Endometrium (tissue), 2 donors: ENCODE results near the gene THOC6.

ENCODE experiments used
- FAIRE-seq: peaks from 2 replicates; lab custom pipeline; 2012; peaks lifted over from hg19 to GRCh38; lab: Jason Lieb, UNC
- donor health status: control.
- donor health status: control.

THOC6 gene

GRCh38 chr16:3015865-3016521 is 7.8 kb upstream of the THOC6 start:
- FAIRE-seq, result no peak

- no peak for FAIRE-seq
Measured at GRCh38 chr16:3017344-3017743, 6.5 kb upstream of the THOC6 start.

- no peak for FAIRE-seq
Measured at GRCh38 chr16:3017794-3018506, 5.9 kb upstream of the THOC6 start, which contains the start of gene CLDN6. TSS of gene CLDN6 (minus strand) at chr16:3018183. CDS start at chr16:3016021, 2,162 bp downstream.

- no peak for FAIRE-seq
Measured at GRCh38 chr16:3019594-3020246, 4.1 kb upstream of the THOC6 start.

GRCh38 chr16:3020247-3020603 is 3.6 kb upstream of the THOC6 start, which contains the start of gene TNFRSF12A:
TSS of gene TNFRSF12A (plus strand) at chr16:3020368. CDS start at chr16:3020398, 30 bp downstream.
- no peak for FAIRE-seq

- FAIRE-seq, result no peak
Measured at GRCh38 chr16:3020604-3021448, 3.0 kb upstream of the THOC6 start.

GRCh38 chr16:3021449-3022207 is 2.2 kb upstream of the THOC6 start:
- FAIRE-seq, result no peak

GRCh38 chr16:3022208-3022683 is 1.6 kb upstream of the THOC6 start:
- FAIRE-seq, result peak; percentile 79

- no peak for FAIRE-seq
Measured at GRCh38 chr16:3022684-3023414, 986 bp upstream of the THOC6 start.

- no peak for FAIRE-seq
Measured at GRCh38 chr16:3023415-3023668, 493 bp upstream of the THOC6 start.

GRCh38 chr16:3025032-3026002 is 1.5 kb downstream of the THOC6 start:
- FAIRE-seq, result no peak

GRCh38 chr16:3026003-3026378 is 2.2 kb downstream of the THOC6 start:
- FAIRE-seq, result no peak

GRCh38 chr16:3026609-3027488 is 3.0 kb downstream of the THOC6 start:
- FAIRE-seq, result no peak

GRCh38 chr16:3027489-3027795 is 3.6 kb downstream of the THOC6 start:
- no peak for FAIRE-seq

- FAIRE-seq, result no peak
Measured at GRCh38 chr16:3027983-3028715, 4.3 kb downstream of the THOC6 start.

- FAIRE-seq, result no peak
Measured at GRCh38 chr16:3028716-3029319, 5.0 kb downstream of the THOC6 start.

- no peak for FAIRE-seq
Measured at GRCh38 chr16:3029491-3030221, 5.8 kb downstream of the THOC6 start.
